Embryonic facial prominence (tissue), 1 donor: ENCODE measurements around the gene KCTD4.
"Not testable (repeated sequence)": the region's sequence is repeated elsewhere in the genome, so short reads cannot be mapped to it uniquely, and the experiment has no call there.

ENCODE experiments used
- DNase-seq: peaks from one replicate; pipeline ENCODE4 v3.0.0-alpha.2; 2016; ENCODE audit errors: extremely low spot score

Gene KCTD4

GRCh38 chr13:45200701-45201232, at the start of gene KCTD4:
TSS of gene KCTD4 (minus strand) at chr13:45201045. CDS start at chr13:45194567, 6,478 bp downstream.
- DNase-seq = no peak

GRCh38 chr13:45249662-45250061, 48.8 kb upstream of the KCTD4 start:
- no peak for DNase-seq

- DNase-seq = not testable (repeated sequence)
Observed at GRCh38 chr13:45244736-45245135, 43.9 kb upstream of the KCTD4 start.

GRCh38 chr13:45243077-45243476, 42.2 kb upstream of the KCTD4 start:
- DNase-seq = no peak

GRCh38 chr13:45242524-45242923, 41.7 kb upstream of the KCTD4 start:
- no peak for DNase-seq

DNA sequence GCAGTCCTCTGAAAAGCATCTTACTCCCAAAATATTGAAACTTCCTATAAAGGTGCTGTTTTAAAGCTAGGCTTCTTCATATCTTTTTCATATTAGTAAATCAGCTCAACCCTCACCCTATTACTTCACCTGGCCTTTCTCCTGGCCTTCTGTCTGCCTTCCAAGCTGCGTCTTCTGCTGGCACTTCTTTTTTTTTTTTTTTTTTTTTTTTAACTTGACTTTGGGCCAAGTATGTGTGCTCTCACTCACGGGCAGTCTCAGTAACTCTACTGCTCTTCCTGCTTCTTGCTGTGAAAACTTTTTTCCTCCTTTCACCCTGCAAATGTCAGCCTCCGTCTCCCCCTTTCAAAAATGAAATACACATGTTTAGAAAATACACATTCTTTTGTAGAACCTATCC, 41.2 kb upstream of the KCTD4 start:
- DNase-seq = no peak

DNA sequence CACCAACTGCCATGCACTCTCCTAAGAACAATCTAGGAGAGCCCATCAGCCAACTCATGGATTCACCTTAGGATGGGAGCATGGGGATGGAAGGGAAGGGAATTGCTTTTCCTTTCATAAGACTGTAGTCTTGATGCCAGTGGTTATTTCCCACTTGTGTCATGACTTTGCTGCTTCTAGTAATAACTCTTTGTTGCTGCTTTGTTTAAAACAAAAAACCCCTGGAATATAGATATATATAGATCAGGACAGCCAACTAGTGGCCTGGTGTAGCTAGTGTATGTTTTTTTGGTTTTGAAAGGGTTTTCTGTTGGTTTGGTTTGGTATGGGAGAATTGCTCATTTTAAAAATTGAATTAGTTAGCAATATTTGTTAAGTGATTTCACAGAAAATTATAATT, 39.3 kb upstream of the KCTD4 start:
- no peak for DNase-seq

GRCh38 chr13:45238945-45239795, 38.3 kb upstream of the KCTD4 start:
- DNase-seq = no peak

- no peak for DNase-seq
Observed at GRCh38 chr13:45232591-45232990, 31.7 kb upstream of the KCTD4 start.

DNA sequence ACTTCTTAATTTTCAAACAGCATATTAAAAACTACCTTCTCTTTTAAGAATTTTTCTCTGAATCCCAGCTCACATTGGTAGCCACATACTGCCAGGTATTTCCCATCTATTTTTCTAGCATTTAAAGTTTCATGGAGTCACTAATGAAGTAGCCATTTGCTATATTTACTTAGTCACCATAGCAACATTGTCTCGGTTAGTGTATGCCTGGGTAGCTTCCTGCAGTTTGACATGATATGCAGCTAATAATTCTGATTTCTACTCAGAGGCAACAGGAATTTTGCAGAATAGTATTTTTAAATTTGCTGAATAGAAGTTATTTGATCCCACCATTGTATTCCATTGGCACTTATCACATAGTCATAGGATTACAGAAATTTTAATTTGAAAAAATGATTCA, 30.9 kb upstream of the KCTD4 start:
- DNase-seq = no peak

GRCh38 chr13:45231305-45231704, 30.5 kb upstream of the KCTD4 start:
- DNase-seq = no peak

- DNase-seq = no peak
Observed at GRCh38 chr13:45229172-45229571, 28.3 kb upstream of the KCTD4 start.

GRCh38 chr13:45228002-45228401, 27.2 kb upstream of the KCTD4 start:
- DNase-seq = no peak

DNA sequence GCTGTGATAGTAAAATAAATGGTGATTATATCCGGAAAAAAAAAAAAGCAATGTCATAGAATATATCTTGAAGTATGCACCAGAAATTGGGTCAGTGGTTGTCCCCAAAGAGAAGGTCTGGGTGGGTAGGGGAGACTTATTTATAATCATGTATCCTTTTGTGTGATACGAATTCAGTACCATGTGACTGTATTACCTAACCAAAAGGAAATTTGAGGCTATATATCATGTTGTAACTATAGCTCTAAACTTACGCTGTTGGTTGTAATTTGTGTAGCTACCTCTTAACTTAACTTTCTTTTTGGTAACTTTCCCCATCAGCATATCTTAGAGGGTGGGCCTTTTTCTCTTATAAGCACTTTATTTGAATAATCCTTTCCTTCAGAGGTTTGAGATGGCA, 25.2 kb upstream of the KCTD4 start:
- no peak for DNase-seq

DNA sequence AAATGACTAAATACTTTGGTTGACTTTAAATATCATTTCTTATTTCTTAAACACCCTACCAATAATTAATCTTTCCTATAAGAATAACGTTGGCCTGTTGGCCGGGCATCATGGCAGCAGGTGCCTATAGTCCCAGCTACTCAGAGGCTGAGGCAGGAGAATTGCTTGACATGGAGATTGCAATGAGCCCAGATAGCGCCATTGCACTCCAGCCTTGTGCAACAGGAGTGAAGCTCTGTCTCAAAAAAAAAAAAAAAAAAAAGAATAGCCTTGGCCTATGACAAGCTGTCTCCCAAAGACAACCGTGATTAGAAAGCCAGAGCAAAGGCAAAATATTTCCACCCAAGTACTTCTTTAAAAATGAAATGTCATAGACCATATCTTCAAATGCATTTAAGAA, 24.5 kb upstream of the KCTD4 start:
- no peak for DNase-seq

- no peak for DNase-seq
Observed at GRCh38 chr13:45224176-45224575, 23.3 kb upstream of the KCTD4 start.

- DNase-seq = no peak
Observed at GRCh38 chr13:45222919-45223318, 22.1 kb upstream of the KCTD4 start.

GRCh38 chr13:45222516-45222915, 21.7 kb upstream of the KCTD4 start:
- no peak for DNase-seq

DNA sequence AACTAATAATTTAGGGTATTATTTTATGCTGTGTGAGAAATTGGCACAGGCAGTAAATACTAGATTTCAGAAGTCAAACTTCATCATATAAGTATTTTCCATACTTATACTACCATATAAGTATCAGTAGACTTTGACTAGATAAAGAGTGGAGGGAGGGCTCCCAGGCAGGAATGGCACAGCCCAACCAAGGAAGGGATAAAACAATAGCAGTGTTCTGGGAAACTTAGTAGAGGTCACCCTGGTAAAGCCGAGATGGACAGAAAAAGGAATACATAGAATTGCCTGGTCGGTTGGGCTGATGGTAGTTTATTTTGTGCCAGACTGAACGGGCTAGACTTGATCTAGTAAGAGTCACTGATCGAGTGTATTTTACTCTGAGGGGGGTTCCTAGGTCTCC, 19.6 kb upstream of the KCTD4 start:
- no peak for DNase-seq

DNA sequence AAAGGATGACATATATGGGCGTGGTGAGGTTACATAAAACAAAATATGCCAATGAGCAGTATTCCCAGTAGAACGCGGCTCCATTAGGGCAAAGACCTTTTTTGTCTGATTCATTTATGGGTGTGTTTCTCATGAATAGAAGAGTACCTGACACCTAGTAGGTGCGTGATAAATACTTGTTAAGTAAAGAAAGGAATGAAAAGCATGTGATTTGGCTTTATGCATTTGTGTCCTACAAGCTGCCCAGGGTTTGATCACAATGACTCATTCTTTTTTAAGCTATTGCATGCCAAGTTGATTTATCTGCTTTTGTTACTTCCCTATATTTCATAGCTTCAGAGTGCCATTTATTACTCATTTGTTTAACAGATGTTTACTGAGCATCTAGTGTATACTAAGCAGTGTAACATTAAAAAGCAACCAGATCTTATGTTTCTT, 19.1 kb upstream of the KCTD4 start:
- DNase-seq = no peak

GRCh38 chr13:45219123-45219891, 18.5 kb upstream of the KCTD4 start:
- DNase-seq = no peak

- DNase-seq = no peak
Observed at GRCh38 chr13:45218689-45219088, 17.8 kb upstream of the KCTD4 start.

DNA sequence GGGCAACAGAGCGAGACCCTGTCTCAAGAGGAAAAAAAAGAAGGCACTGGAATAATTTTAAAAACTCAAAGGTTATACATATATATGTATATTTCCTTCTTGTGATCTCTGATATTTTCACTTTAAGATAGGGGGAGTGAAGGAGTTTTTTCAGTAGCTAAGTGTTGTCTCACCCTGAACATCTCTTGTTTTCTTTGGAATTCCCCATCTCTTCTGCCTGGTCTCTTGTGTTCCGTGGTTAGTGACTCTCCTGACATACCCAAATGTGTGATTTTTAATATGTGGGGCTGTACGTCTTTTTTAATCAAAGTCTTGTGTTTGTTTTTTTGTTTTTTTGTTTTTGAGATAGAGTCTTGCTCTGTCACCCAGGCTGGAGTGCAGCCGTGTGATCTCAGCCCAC, 15.3 kb upstream of the KCTD4 start:
- DNase-seq = no peak
